HEK293 (cell line): ENCODE data around the gene NOG.

ENCODE experiments used
- BCL11A ChIP-seq: fragments of 450-650 bp; formaldehyde crosslinking; IDR thresholded peaks from 2 replicates; pipeline ENCODE4 v1.5.1; 2016; ENCODE audit warnings: low read depth, missing biosample characterization, missing genetic modification characterization
- GFI1B ChIP-seq: fragments of 450-650 bp; formaldehyde crosslinking; IDR thresholded peaks from 2 replicates; pipeline ENCODE4 v1.5.1; 2016; ENCODE audit warnings: missing biosample characterization, missing genetic modification characterization
- GLI4 ChIP-seq: fragments of 450-650 bp; formaldehyde crosslinking; IDR thresholded peaks from 2 replicates; pipeline ENCODE4 v1.5.1; 2016; ENCODE audit warnings: missing biosample characterization, missing genetic modification characterization
- IKZF3 ChIP-seq: fragments of 450-650 bp; IDR thresholded peaks from 2 replicates; pipeline ENCODE4 v1.5.0; 2018; ENCODE audit warnings: missing biosample characterization, mild to moderate bottlenecking, missing genetic modification characterization, moderate library complexity
- REPIN1 ChIP-seq: fragments of 450-650 bp; formaldehyde crosslinking; IDR thresholded peaks from 2 replicates; pipeline ENCODE4 v1.5.1; 2017; ENCODE audit warnings: missing biosample characterization, missing genetic modification characterization, low read depth
- ZBTB21 ChIP-seq: fragments of 450-650 bp; formaldehyde crosslinking; IDR thresholded peaks from 2 replicates; pipeline ENCODE4 v1.5.1; 2017; ENCODE audit warnings: missing biosample characterization, missing genetic modification characterization
- ZBTB7A ChIP-seq: fragments of 450-650 bp; formaldehyde crosslinking; IDR thresholded peaks from 2 replicates; pipeline ENCODE4 v1.5.1; 2016; ENCODE audit warnings: low read depth, missing biosample characterization, missing genetic modification characterization
- ZFHX2 ChIP-seq: fragments of 450-650 bp; formaldehyde crosslinking; conservative IDR thresholded peaks from 2 replicates; pipeline ENCODE4 v1.5.1; 2016; ENCODE audit warnings: missing biosample characterization, missing genetic modification characterization
- ZIC2 ChIP-seq: fragments of 450-650 bp; formaldehyde crosslinking; IDR thresholded peaks from 2 replicates; pipeline ENCODE4 v1.5.1; 2016; ENCODE audit warnings: missing biosample characterization, missing genetic modification characterization
- ZNF121 ChIP-seq: fragments of 450-650 bp; formaldehyde crosslinking; IDR thresholded peaks from 2 replicates; pipeline ENCODE4 v1.5.1; 2016; ENCODE audit warnings: missing biosample characterization, missing genetic modification characterization
- ZNF174 ChIP-seq: fragments of 450-650 bp; formaldehyde crosslinking; IDR thresholded peaks from 2 replicates; pipeline ENCODE4 v1.5.0; 2017; ENCODE audit warnings: missing biosample characterization, mild to moderate bottlenecking, missing genetic modification characterization
- ZNF175 ChIP-seq: fragments of 450-650 bp; formaldehyde crosslinking; IDR thresholded peaks from 2 replicates; pipeline ENCODE4 v1.5.1; 2016; ENCODE audit warnings: missing biosample characterization, missing genetic modification characterization
- ZNF221 ChIP-seq: fragments of 450-650 bp; formaldehyde crosslinking; IDR thresholded peaks from 2 replicates; pipeline ENCODE4 v1.5.1; 2017; ENCODE audit warnings: missing biosample characterization, missing genetic modification characterization, borderline replicate concordance
- ZNF223 ChIP-seq: fragments of 450-650 bp; formaldehyde crosslinking; IDR thresholded peaks from 2 replicates; pipeline ENCODE4 v1.5.1; 2016; ENCODE audit warnings: missing biosample characterization, missing genetic modification characterization
- ZNF266 ChIP-seq: fragments of 450-650 bp; formaldehyde crosslinking; IDR thresholded peaks from 2 replicates; pipeline ENCODE4 v1.5.1; 2016; ENCODE audit warnings: missing biosample characterization, missing genetic modification characterization, low read depth
- ZNF274 ChIP-seq, 2 experiments: fragments of 200-500 bp in 1 of 2; fragments of 450-650 bp in 1 of 2; sonication (Bioruptor generic) in 1 of 2; formaldehyde crosslinking in 1 of 2; IDR thresholded peaks; 2 replicates each; pipeline versions ENCODE4 v1.5.1 to v1.6.1; 2014 to 2016; ENCODE audit warnings: borderline replicate concordance in 1 of 2, inconsistent platforms in 1 of 2, low read length in 1 of 2, missing biosample characterization in 1 of 2, missing genetic modification characterization in 1 of 2
- ZNF302 ChIP-seq: fragments of 450-650 bp; formaldehyde crosslinking; IDR thresholded peaks from 2 replicates; pipeline ENCODE4 v1.5.1; 2016; ENCODE audit warnings: missing biosample characterization, missing genetic modification characterization, low read depth
- ZNF416 ChIP-seq: fragments of 450-650 bp; formaldehyde crosslinking; IDR thresholded peaks from 2 replicates; pipeline ENCODE4 v1.5.1; 2016; ENCODE audit warnings: missing biosample characterization, missing genetic modification characterization
- ZNF426 ChIP-seq: fragments of 450-650 bp; formaldehyde crosslinking; IDR thresholded peaks from 2 replicates; pipeline ENCODE4 v1.5.1; 2017; ENCODE audit warnings: missing biosample characterization, missing genetic modification characterization, mild to moderate bottlenecking, inconsistent platforms, moderate library complexity
- ZNF510 ChIP-seq: fragments of 450-650 bp; formaldehyde crosslinking; IDR thresholded peaks from 2 replicates; pipeline ENCODE4 v1.5.1; 2018; ENCODE audit warnings: mild to moderate bottlenecking, missing genetic modification characterization, missing biosample characterization; ENCODE audit not compliant: insufficient replicate concordance
- ZNF514 ChIP-seq: fragments of 450-650 bp; formaldehyde crosslinking; IDR thresholded peaks from 2 replicates; pipeline ENCODE4 v1.5.1; 2016; ENCODE audit warnings: missing biosample characterization, missing genetic modification characterization
- ZNF529 ChIP-seq: fragments of 450-650 bp; formaldehyde crosslinking; IDR thresholded peaks from 2 replicates; pipeline ENCODE4 v1.5.1; 2017; ENCODE audit warnings: missing genetic modification characterization, missing biosample characterization; ENCODE audit not compliant: insufficient replicate concordance
- ZNF596 ChIP-seq: fragments of 450-650 bp; IDR thresholded peaks from 2 replicates; pipeline ENCODE4 v1.5.0; 2018; ENCODE audit warnings: missing biosample characterization, mild to moderate bottlenecking, missing genetic modification characterization, moderate library complexity
- ZNF623 ChIP-seq: fragments of 450-650 bp; formaldehyde crosslinking; IDR thresholded peaks from 2 replicates; pipeline ENCODE4 v1.5.1; 2016; ENCODE audit warnings: missing biosample characterization, missing genetic modification characterization
- ZNF629 ChIP-seq: fragments of 450-650 bp; formaldehyde crosslinking; IDR thresholded peaks from 2 replicates; pipeline ENCODE4 v1.5.1; 2017; ENCODE audit warnings: missing biosample characterization, missing genetic modification characterization
- ZNF747 ChIP-seq: fragments of 450-650 bp; formaldehyde crosslinking; IDR thresholded peaks from 2 replicates; pipeline ENCODE4 v1.5.1; 2016; ENCODE audit warnings: missing biosample characterization, missing genetic modification characterization
- TF ChIP-seq, protein P1 (sequence below): fragments of 450-650 bp; formaldehyde crosslinking; IDR thresholded peaks from 2 replicates; pipeline ENCODE4 v1.5.1; 2016; ENCODE audit warnings: missing biosample characterization, missing genetic modification characterization
- TF ChIP-seq, protein P2 (sequence below): fragments of 450-650 bp; formaldehyde crosslinking; IDR thresholded peaks from 2 replicates; pipeline ENCODE4 v1.5.1; 2016; ENCODE audit warnings: missing biosample characterization, missing genetic modification characterization
- TF ChIP-seq, protein P3 (sequence below): fragments of 450-650 bp; formaldehyde crosslinking; IDR thresholded peaks from 2 replicates; pipeline ENCODE4 v1.5.1; 2017; ENCODE audit warnings: missing biosample characterization, missing genetic modification characterization
- TF ChIP-seq, protein P4 (sequence below): fragments of 450-650 bp; formaldehyde crosslinking; IDR thresholded peaks from 2 replicates; pipeline ENCODE4 v1.5.1; 2016; ENCODE audit warnings: missing biosample characterization, missing genetic modification characterization
- TF ChIP-seq, protein P5 (sequence below): fragments of 450-650 bp; formaldehyde crosslinking; IDR thresholded peaks from 2 replicates; pipeline ENCODE4 v1.5.1; 2017; ENCODE audit warnings: missing biosample characterization, missing genetic modification characterization

Gene NOG

DNA sequence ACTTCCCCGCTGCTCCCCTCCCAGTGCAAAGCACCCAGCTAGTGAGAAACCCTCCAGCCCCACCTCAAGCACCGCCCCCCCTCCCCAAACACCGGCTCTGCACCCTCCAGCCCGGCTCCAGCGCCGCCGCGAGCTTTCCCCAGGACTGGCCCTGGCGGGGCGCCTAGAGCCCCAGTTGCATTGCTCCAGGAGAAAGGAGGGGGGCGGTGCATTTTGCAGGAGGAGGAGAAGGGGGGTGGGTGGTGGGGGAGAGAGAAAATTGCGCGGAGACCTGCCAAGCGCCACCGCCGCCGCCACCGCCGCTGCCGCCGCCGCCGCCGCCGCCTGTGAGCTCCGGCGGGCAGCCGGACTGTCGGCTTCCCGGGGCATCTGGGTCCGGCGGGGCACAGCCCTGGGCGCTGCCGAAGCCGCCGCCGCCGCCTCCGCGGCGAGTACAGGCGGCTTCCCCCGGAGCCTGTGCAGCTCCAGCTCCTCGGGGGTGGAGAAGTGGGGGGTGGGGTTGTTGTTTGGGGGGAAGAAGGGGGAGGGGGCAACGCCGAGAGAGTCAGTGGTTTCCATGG is 333 bp upstream of the NOG start (continued):
- TF ChIP-seq, protein P1, sequence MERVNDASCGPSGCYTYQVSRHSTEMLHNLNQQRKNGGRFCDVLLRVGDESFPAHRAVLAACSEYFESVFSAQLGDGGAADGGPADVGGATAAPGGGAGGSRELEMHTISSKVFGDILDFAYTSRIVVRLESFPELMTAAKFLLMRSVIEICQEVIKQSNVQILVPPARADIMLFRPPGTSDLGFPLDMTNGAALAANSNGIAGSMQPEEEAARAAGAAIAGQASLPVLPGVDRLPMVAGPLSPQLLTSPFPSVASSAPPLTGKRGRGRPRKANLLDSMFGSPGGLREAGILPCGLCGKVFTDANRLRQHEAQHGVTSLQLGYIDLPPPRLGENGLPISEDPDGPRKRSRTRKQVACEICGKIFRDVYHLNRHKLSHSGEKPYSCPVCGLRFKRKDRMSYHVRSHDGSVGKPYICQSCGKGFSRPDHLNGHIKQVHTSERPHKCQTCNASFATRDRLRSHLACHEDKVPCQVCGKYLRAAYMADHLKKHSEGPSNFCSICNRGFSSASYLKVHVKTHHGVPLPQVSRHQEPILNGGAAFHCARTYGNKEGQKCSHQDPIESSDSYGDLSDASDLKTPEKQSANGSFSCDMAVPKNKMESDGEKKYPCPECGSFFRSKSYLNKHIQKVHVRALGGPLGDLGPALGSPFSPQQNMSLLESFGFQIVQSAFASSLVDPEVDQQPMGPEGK (tag by site-specific recombination): peak; percentile 57; the same call in 1 of the 2 replicates
- TF ChIP-seq GFI1B (tag by site-specific recombination) (no peak), ZNF221 (no peak), IKZF3 (tag by site-specific recombination) (0 out of 2 replicates have a peak, but pooled peaks have one; percentile 11), ZNF426 (tag by site-specific recombination) (no peak), ZNF747 (tag by site-specific recombination) (no peak), ZNF529 (tag by site-specific recombination) (no peak), ZBTB7A (tag by site-specific recombination) (no peak), ZIC2 (tag by site-specific recombination) (no peak), BCL11A (tag by site-specific recombination) (no peak), ZNF416 (tag by site-specific recombination) (no peak), ZNF266 (tag by site-specific recombination) (no peak), ZNF510 (tag by site-specific recombination) (no peak), ZNF223 (tag by site-specific recombination) (no peak), ZNF274 (IDR thresholded peaks at IDR 0.05; ENCODE audit: low read length) (no peak), ZNF274 (tag by site-specific recombination; IDR thresholded peaks at IDR 0.05; ENCODE audit: borderline replicate concordance) (no peak), ZBTB21 (tag by site-specific recombination) (no peak), ZNF174 (no peak), ZNF623 (tag by site-specific recombination) (no peak), ZNF175 (tag by site-specific recombination) (no peak), GLI4 (no peak), ZFHX2 (tag by site-specific recombination) (no peak), ZNF514 (tag by site-specific recombination) (no peak), REPIN1 (tag by site-specific recombination) (no peak; the same call in 1 of the 2 replicates), ZNF121 (tag by site-specific recombination) (no peak), ZNF596 (tag by site-specific recombination) (no peak), ZNF302 (no peak), ZNF629 (tag by site-specific recombination) (no peak)
- TF ChIP-seq, protein P2, sequence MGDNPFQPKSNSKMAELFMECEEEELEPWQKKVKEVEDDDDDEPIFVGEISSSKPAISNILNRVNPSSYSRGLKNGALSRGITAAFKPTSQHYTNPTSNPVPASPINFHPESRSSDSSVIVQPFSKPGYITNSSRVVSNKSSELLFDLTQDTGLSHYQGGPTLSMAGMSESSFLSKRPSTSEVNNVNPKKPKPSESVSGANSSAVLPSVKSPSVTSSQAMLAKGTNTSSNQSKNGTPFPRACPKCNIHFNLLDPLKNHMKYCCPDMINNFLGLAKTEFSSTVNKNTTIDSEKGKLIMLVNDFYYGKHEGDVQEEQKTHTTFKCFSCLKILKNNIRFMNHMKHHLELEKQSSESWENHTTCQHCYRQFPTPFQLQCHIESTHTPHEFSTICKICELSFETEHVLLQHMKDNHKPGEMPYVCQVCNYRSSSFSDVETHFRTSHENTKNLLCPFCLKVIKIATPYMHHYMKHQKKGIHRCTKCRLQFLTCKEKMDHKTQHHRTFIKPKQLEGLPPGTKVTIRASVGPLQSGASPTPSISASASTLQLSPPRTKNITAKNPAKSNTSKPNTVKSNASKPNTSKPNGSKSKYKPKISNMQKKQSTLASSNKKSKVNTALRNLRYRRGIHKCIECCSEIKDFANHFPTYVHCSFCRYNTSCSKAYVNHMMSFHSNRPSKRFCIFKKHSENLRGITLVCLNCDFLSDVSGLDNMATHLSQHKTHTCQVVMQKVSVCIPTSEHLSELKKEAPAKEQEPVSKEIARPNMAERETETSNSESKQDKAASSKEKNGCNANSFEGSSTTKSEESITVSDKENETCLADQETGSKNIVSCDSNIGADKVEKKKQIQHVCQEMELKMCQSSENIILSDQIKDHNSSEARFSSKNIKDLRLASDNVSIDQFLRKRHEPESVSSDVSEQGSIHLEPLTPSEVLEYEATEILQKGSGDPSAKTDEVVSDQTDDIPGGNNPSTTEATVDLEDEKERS (tag by site-specific recombination): no peak
- TF ChIP-seq, protein P3, sequence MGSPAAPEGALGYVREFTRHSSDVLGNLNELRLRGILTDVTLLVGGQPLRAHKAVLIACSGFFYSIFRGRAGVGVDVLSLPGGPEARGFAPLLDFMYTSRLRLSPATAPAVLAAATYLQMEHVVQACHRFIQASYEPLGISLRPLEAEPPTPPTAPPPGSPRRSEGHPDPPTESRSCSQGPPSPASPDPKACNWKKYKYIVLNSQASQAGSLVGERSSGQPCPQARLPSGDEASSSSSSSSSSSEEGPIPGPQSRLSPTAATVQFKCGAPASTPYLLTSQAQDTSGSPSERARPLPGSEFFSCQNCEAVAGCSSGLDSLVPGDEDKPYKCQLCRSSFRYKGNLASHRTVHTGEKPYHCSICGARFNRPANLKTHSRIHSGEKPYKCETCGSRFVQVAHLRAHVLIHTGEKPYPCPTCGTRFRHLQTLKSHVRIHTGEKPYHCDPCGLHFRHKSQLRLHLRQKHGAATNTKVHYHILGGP: no peak
- TF ChIP-seq, protein P4, sequence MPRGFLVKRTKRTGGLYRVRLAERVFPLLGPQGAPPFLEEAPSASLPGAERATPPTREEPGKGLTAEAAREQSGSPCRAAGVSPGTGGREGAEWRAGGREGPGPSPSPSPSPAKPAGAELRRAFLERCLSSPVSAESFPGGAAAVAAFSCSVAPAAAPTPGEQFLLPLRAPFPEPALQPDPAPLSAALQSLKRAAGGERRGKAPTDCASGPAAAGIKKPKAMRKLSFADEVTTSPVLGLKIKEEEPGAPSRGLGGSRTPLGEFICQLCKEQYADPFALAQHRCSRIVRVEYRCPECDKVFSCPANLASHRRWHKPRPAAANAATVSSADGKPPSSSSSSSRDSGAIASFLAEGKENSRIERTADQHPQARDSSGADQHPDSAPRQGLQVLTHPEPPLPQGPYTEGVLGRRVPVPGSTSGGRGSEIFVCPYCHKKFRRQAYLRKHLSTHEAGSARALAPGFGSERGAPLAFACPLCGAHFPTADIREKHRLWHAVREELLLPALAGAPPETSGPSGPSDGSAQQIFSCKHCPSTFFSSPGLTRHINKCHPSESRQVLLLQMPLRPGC: no peak
- TF ChIP-seq, protein P5, sequence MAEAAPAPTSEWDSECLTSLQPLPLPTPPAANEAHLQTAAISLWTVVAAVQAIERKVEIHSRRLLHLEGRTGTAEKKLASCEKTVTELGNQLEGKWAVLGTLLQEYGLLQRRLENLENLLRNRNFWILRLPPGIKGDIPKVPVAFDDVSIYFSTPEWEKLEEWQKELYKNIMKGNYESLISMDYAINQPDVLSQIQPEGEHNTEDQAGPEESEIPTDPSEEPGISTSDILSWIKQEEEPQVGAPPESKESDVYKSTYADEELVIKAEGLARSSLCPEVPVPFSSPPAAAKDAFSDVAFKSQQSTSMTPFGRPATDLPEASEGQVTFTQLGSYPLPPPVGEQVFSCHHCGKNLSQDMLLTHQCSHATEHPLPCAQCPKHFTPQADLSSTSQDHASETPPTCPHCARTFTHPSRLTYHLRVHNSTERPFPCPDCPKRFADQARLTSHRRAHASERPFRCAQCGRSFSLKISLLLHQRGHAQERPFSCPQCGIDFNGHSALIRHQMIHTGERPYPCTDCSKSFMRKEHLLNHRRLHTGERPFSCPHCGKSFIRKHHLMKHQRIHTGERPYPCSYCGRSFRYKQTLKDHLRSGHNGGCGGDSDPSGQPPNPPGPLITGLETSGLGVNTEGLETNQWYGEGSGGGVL: peak; percentile 67
